Right atrium auricular region (tissue), 2 donors: ENCODE data around the gene CHST13. TPM values are rescaled to one million over a fixed set of nuclear protein-coding genes. Genes with fewer than 3 reads are reported as not detected.

ENCODE experiments used
- DNase-seq: peaks from one replicate; pipeline ENCODE4 v3.0.0-alpha.2; 2019; ENCODE audit warnings: low spot score
- H3K27ac ChIP-seq, 2 donors: fragments of 200-600 bp; sonication (generic); 1 replicate in 1 of 2; 2 replicates in 1 of 2; pipeline ENCODE4 v1.5.1; 2016 to 2019
- H3K27me3 ChIP-seq, 2 donors: fragments of 200-600 bp; sonication (generic); one replicate each; pipeline versions ENCODE4 v1.5.1 to v1.6.0; 2017 to 2019
- H3K36me3 ChIP-seq: fragments of 200-600 bp; sonication (generic); one replicate; pipeline ENCODE4 v1.5.1; 2016
- H3K4me1 ChIP-seq, 2 donors: fragments of 200-600 bp; sonication (generic); one replicate each; pipeline versions ENCODE4 v1.5.1 to v1.6.0; 2017 to 2019
- H3K4me3 ChIP-seq, 2 donors: fragments of 200-600 bp; sonication (generic); 1 replicate in 1 of 2; 2 replicates in 1 of 2; pipeline ENCODE4 v1.5.1; 2017 to 2019; ENCODE audit warnings: mild to moderate bottlenecking in 1 of 2, moderate library complexity in 1 of 2
- H3K9me3 ChIP-seq, 2 donors: fragments of 200-600 bp; sonication (generic); one replicate each; pipeline ENCODE4 v1.5.1; 2019
- total RNA-seq, 2 donors: library from RNA; depleted of rRNA; stranded (reverse); fragments of >200 nt; gene quantifications; one replicate each; pipeline ENCODE4 v1.1.0, GENCODE V29; 2016
- TF ChIP-seq, protein P1 (sequence below), 2 donors: fragments of 200-600 bp; sonication (generic); IDR thresholded peaks; one replicate each; pipeline ENCODE4 v1.5.1; 2019; ENCODE audit warnings: antibody characterized with exemption in 2 of 2

CHST13 gene
- total RNA-seq, 2 donors from 2014 or later: 0.90 TPM; not detected in 1

DNA sequence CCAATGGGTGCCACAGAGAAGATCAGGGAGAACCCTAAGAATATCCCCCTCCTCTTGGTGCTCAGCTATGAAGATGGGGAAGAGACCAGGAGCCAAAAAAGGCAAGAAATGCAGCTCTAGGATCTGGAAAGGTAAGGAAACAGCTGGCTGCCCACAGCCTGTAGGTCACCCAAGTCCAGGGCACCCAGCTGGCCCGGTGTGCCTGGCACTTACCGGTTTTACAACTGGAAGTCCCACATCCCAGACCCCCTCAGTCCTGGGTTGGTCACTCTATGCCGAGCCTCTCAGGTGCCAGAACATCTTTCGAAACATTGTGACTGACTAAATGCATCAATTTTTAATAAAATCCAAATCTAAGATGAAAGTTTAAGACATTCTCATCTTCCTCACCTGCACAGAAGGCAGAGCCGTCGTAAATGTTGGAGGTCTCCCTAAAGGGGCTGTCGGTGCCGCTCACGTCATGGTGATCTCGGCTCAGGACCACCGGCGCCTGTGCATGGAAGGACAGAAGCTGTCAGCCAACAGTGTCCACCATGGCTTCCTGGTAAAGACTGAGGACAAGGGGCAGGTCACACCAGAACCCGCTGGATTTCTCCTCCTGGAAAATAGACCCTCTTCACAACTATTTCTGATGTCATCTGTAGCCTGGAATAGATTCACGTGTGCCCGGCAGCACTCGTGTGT, 34.9 kb upstream of the CHST13 start:
- H3K4me3 ChIP-seq: no peak overlapping the region
- no peak overlapping the region for H3K27ac ChIP-seq
- DNase-seq: no peak
- H3K36me3 ChIP-seq: no peaks in the 10 kb centered on the region
- H3K27me3 ChIP-seq: no peaks in the 10 kb centered on the region
- H3K4me1 ChIP-seq: peaks cover 0 to 11% of the 10 kb centered on the region in 2 donors
- H3K9me3 ChIP-seq: no peaks in the 10 kb centered on the region
- TF ChIP-seq, protein P1, sequence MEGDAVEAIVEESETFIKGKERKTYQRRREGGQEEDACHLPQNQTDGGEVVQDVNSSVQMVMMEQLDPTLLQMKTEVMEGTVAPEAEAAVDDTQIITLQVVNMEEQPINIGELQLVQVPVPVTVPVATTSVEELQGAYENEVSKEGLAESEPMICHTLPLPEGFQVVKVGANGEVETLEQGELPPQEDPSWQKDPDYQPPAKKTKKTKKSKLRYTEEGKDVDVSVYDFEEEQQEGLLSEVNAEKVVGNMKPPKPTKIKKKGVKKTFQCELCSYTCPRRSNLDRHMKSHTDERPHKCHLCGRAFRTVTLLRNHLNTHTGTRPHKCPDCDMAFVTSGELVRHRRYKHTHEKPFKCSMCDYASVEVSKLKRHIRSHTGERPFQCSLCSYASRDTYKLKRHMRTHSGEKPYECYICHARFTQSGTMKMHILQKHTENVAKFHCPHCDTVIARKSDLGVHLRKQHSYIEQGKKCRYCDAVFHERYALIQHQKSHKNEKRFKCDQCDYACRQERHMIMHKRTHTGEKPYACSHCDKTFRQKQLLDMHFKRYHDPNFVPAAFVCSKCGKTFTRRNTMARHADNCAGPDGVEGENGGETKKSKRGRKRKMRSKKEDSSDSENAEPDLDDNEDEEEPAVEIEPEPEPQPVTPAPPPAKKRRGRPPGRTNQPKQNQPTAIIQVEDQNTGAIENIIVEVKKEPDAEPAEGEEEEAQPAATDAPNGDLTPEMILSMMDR (IDR thresholded peaks at IDR 0.05): no peak

DNA sequence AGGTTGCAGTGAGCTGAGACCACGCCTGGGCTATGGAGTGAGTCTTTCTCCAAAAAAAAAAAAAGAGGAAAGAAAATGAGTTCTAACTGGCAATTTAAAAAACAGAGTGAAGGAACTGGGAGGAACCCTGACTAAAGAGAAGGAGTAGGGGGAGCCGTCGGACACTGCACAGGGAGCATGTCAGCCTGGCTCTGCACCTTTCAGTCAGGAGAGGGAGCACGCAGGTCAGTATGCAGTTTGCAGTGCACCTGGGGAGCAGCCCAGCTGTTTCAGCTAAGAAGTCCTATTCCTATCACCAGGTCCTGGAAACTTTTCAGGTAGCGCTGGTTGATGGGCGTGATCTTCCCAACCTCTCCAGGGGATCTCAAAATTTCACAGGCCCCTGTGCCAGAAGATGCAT, 33.3 kb upstream of the CHST13 start:
- TF ChIP-seq, protein P1 (IDR thresholded peaks at IDR 0.05): no peak
- no peaks in the 10 kb centered on the region for H3K27me3 ChIP-seq
- no peak for DNase-seq
- no peak overlapping the region for H3K27ac ChIP-seq
- H3K4me3 ChIP-seq: no peak overlapping the region
- H3K9me3 ChIP-seq: no peaks in the 10 kb centered on the region
- no peaks in the 10 kb centered on the region for H3K36me3 ChIP-seq
- H3K4me1 ChIP-seq: peaks cover 0 to 11% of the 10 kb centered on the region in 2 donors

DNA sequence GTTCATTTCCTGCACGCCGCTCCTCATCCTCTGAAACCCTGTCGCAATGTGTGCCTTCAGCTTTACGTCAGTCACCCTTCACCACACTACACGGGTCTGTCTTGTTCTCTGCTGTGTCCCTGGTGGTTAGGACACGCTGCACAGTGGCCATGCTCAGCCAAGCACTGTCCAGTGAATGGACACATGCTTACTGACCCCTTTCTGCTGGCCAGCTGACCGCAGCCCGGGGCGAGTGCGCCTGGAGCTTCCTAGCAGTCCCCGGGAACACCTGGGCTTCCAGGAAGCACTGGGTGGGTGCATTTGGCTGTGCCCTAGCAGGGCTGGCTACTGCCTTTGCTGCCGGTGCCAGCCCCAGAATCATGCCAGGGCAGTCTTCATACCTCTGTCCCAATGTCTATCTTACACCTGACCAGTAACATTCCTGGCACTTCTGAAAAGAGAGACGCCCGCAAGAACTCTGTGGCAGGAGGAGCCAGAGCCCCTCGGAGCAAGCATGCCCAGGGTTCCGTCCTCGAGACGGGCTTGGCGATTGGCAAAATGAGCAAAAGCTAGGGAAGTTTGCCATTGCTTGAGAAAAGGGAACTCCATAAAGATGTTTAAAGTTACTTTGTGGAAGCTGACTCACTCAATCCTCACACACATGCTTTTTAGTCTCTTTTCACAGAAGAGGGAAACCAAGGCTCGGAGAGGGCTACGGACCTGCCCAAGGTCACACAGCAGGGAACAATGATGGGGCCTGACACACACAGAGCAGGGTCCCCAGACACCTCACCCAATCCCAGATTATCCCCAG, 32.5 kb upstream of the CHST13 start:
- Histone ChIP-seq H3K27me3 (no peaks in the 10 kb centered on the region), H3K9me3 (no peaks in the 10 kb centered on the region), H3K4me3 (no peak overlapping the region), H3K36me3 (no peaks in the 10 kb centered on the region), H3K4me1 (peaks cover 0 to 11% of the 10 kb centered on the region in 2 donors), H3K27ac (no peak overlapping the region)
- TF ChIP-seq, protein P1 (IDR thresholded peaks at IDR 0.05): no peak
- DNase-seq: no peak

DNA sequence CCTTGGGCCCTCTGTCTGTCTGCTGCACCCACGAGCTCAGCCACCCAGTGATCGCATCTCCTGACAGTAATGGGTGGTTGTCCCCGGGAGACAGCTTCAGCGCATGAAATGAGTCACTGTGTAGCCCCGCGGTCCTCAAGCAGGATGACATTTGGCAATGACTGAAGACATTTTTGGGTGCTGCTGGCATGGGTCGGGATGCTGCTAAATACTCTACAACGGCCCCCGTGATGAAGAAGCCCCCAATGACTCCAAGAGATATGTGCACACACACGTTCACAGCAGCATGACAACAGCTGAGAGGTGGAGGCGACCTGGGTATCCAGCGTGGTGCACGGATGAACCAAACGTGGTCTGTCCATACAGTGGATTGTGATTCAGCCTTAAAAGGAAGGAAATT, 30.9 kb upstream of the CHST13 start:
- TF ChIP-seq, protein P1 (IDR thresholded peaks at IDR 0.05): no peak
- H3K36me3 ChIP-seq: no peaks in the 10 kb centered on the region
- no peak for DNase-seq
- no peak overlapping the region for H3K27ac ChIP-seq
- no peaks in the 10 kb centered on the region for H3K4me1 ChIP-seq
- H3K9me3 ChIP-seq: no peaks in the 10 kb centered on the region
- no peaks in the 10 kb centered on the region for H3K27me3 ChIP-seq
- H3K4me3 ChIP-seq: no peak overlapping the region

DNA sequence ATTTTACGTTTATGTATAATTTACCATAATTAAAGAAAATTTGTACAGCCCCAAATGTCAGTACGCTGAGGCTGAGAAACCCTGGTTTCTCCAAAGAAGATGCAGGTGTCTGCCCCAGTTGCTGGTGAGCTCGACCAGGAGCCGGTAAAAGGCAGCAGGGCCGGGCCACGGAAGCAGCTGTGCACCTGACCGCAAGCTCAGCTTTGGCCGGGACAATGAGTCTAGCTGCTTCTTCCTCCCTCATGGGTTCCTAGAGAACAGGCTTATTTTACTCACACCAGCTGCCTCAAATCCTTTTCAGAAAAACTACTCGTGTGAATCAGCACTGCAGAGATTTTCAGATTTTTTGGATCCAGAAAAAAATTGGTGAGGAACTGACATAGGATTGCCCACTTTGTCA, 30.2 kb upstream of the CHST13 start:
- no peaks in the 10 kb centered on the region for H3K4me1 ChIP-seq
- no peaks in the 10 kb centered on the region for H3K36me3 ChIP-seq
- TF ChIP-seq, protein P1 (IDR thresholded peaks at IDR 0.05): no peak
- H3K9me3 ChIP-seq: no peaks in the 10 kb centered on the region
- H3K27me3 ChIP-seq: no peaks in the 10 kb centered on the region
- H3K27ac ChIP-seq: no peak overlapping the region
- H3K4me3 ChIP-seq: no peak overlapping the region
- no peak for DNase-seq
